DMS 273 (cell line): ENCODE data around the gene TFF3.
"Not testable (repeated sequence)": the region's sequence is repeated elsewhere in the genome, so short reads cannot be mapped to it uniquely, and the experiment has no call there.

Experiments
- DNase-seq: peaks from one replicate; lab custom pipeline; 2025; ENCODE audit not compliant: unreplicated experiment; lab: John Stamatoyannopoulos, UW

TFF3 gene

DNA sequence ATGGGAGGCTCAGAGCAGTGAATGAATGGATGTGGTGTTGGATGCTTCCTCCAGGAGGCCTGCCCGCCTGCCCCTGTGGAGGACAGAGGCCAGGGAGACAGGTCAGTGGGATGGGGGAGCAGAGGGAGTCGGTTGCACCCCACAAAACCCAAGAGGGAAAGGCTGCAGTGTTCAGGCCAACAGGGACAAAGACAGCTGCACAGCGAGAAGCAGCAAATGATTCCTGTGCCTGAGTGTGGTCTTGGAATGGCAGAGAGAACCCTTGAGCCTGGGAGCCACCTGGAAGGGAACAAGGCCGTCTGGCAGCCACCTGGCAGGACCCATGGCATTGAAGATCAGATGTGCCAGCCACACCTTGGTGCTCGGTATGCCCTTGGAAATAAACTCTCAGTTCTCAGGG, 8.1 kb downstream of the TFF3 start:
- DNase-seq = no peak

DNA sequence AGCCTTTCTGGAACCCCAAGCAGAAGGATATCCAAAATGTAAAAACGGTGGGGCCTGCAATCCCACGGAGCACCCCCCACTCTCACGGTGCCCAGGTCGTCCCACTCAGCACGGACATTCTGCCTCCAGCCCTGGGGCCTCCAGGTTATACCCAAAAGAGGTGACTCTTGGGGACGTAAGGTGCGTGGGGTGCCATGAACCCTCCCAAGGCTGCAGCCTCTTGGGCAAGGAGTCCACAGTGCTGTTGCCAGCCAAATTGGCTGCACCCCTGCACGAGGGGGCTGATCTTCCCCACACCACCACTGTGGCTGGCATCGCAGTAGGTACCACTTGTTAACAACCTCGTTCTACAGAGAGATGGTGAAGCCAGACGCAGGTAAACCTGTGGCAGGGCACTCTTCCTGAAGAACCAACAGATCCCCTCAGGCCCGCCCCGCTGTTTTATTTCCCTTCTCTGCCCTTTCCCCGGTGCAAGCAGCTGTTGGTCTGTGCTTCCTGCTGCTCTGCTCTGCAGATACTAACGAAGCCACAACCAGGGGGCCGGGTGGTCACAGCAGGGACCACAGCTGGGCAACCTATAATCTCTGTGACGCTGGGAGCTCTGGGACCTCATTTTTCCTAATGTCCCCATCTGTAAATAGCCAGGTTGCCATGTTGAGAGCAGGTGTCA, 8.7 kb downstream of the TFF3 start:
- peak; percentile 43 for DNase-seq

DNA sequence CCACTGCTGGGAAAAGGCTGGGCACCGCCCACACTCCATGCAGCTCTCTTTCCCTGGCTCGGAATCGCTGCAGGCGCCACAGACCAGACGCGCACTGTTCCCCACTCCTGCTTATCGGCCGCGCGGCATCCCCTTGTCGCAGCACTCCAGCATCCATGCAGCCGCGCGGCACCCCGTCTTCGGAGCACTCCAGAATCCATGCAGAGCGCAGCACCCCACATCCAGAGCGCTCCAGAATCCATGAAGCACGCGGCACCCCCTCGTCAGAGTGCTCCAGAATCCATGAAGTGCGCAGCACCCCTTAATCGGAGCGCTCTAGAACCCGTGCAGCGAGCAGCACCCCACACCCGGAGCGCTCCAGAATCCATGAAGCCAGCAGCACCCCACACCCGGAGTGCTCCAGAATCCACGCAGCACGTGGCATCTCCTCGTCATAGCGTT, 9.5 kb downstream of the TFF3 start:
- no peak for DNase-seq

DNA sequence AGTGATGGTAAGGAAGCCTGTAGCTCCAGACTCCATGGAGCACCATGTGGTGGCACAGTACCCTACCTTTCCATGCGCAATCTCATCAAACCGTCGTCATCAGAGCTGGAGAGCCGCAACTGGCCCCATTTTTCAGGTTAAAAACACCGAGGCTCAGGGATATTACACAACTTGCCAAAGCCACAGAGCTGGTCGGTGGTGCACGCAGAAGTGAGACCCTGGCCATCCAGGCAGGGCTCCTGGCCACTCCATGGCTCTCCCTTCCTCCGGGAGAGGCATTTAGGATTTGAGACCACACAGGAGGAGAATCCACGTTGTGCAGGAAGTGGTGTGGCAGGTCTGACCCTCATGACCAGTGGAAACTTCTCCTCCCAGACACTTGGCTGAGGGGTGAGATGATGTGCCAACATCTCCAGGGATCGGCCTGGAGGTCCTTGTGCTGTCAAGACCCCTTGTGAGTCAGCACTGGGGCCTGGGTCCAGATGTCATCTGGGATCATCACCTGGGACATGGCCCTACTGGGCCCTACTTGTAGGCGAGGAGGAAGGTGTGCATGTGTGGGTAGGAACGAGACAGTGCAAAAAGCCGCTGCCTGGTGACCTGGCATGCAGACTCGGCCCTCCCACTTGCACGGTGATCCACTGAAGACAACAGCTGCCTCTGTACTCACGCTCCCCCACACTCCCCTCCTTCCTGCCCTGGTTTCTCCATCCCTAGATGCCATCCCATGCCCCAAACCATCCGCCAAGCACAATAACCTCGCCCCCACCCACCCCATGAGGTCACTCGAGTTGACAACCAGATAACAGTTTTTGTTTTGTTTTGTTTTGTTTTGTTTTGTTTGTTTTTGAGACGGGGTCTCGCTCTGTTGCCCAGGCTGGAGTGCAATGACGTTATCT, 10.4 kb downstream of the TFF3 start:
- DNase-seq = no peak

DNA sequence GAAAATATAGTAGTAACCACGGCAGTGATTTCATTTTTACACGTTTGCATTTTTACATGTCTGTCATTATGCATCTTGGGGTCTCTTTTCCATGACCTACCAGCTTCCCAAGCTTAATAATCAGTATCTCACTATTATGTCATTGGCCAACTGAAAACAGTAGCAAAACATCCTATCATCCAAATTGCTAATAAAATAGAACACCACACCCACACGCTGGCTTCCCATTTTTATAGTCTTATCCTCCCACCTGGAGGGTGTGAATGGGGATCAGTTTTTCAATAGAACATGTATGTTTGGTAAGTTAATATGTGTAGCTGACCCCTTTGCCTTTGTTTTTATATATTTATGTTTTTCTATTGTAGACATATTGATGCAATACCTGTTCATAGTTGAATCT, 11.8 kb downstream of the TFF3 start:
- no peak for DNase-seq

DNA sequence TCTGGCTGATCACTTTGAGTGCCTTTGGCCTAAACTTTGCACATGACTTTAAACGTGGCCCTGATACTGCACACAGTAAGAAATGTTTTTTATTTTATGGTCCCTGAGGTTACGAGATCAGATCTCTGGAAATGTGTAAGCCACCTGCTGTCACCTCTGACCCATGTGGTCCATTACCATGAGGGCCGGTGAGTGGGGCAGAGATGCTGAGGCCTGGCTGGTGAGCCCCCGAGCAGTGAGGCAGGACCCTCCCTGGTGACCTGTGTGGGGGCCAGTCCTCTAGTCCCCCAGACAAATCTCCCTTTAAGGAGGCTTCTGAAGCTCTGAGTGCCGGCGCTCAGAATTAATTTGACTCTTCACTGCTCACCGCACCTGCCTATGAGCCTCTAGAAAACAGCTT, 12.4 kb downstream of the TFF3 start:
- DNase-seq = no peak

DNA sequence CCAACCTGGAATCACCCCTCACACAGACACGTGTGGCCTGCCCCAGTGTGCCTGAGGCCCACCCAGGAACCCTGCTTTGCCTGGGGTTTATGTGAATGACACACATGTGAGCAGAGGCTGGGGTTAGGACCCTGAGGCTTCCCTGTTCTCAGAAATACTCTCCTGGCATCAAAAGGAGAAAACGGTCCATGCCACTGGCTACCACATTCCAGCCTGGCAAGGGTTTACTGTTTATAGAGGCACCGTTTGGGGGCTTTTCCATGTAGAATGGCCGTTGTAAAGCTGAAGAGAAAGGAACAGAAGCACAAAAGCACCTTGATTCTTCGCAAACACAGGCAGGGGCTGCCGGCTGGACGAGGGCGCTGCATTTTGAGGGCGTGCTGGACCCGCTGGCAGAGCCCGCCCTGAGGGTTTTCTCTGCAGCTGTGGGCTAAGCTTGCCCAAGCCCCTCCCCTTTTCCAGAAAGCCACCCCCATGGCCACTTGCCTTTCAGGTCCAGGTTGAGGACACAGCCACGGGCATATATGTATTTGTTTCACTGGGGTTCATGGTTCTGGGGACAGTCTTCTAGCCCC, 13.0 kb downstream of the TFF3 start:
- no peak for DNase-seq

DNA sequence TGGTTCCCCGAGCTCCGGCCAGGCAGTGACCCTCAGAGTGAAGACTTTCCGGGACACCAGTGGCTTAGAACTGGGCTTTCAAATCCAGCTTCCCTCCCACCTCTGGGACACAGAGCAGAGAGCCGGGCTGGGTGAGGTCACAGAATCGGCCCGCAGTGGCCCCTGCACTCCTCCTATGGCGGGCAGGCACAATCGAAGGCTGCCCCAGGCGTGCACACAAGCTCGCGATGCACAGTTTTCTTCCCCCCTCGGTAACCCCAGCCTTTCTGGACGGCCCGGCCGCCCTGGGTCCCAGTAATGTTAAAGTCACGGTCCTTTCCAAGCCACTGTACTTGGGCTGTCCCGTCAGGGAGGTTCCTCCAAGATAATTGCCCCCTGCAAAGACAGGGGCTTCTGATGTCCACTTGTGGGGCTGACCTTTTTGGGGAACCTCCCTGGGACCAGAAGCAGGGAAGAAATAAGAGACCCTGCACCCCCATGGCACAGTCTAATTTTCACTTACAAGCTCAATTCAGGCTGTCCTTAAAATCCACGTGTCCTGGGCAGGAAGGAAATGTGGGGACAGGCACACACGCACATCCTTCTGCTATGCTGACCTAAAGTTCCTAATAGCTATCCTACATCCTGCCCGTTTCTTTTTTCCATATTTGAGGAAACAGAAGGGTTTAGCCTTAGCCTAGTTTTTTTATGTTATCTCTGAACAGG, 13.7 kb downstream of the TFF3 start:
- DNase-seq = no peak

DNA sequence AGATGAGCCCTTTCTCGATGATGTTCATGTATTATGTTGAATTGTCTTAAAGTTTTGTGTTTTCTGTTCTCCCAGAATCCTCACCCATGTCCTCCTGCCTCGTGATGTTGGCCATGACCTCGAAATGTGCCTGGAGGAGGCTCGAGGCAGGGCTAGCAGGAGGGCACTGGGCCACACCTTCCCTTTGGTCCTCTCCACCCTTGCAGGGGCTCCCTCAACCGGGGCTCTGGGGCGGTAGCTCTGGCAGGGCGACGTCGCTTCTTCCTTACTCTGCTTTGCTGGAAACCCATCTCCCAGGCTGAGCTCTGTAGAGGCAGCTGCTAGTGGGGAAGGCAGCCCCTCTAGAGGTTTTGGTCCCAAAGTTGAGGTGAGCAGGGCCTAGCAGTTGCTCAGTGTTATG, 14.3 kb downstream of the TFF3 start:
- DNase-seq = no peak

DNA sequence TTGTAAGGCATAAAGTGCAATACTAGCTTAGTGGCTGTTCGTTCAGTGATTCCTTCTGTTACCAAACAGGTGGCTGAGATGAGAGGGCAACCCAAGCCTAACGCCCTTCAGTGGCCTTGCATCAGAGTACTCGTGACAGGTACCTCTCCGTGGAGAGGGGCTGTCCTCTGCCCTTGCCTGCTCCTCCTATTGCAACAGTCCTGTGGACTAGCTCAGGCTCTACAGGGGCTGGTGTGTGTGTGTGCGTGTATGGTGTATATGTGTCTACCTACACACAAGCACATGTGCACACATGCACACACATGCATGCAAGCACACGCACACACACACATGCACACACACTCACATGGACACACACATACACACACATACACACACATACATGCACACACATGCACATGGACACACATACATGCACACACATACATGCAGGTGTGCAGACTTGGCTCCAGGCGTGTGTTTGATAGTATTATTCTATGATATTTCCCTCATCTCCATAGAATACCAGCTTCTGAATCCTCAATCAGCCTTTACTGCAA, 15.1 kb downstream of the TFF3 start:
- no peak for DNase-seq

DNA sequence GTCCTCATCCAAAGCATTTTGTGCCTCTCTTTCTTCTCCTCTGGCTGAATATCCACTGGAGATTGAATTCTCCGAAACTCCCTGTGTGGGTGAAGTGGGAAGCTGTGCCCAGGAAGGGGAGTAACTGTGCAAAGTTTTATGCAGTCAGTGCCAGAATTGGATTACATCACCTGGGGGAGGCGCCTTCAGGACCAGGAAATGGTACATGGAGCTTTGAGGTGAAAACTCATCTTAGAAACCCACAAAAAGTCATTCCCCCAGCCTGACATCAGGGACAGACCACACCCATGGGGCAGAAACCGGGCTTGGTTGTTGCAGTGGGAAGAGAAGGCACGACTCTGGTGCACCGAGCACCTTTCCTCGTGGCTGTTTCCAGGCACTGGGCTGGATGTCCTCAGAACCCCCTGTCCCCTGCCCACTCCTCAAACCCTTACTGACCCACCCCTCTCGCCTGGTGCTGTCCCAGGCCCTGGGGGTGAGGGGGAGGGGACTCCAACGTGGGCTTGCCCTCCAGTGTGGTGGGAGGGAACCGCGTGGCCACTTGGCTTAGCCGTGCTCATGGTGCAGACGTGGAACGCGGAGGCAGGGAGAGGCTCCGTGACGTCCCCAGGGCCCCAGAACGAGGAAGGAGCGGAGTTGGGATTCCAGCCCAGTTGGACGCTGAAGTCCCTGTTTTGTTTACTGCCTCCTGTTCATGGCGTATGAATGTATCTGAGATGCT, 15.7 kb downstream of the TFF3 start:
- DNase-seq = no peak

DNA sequence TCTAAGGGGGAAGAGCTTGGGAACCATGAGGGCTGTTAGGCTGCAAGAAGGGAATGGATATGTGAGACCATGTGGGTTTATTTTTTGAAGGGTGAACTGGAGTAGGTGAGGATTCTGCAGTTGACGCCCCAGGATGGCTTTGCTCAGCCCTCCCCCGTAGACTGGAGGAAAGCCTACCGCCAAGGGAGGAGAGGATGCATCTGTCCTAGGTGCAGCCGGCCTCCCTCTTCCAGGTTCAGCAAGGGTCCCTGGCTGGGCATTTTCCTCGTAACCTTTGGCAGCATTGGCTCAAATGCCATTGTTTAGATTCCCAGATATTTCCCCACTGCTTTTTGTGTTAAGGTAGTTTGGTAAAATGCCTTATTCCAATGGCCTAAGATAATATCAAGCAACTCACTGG, 16.6 kb downstream of the TFF3 start:
- no peak for DNase-seq

DNA sequence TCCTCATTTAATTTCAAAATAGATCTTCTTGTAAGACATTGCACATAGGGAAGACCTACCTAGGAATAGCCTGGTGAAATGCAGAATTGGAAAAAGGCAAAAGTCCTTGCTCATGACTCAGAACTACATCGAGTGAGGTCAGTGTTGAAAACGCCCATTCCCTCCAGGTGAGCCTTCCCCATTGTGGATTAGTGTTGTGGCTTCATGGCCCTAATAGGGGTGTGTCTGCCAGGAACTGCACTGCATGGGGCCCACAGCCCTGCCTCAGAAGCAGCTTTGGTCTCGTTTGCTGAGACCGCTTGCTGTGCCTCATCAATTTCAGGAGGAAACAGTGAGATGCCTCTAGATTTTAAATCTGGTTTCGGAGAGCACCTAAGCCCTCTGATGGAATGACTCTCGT, 17.0 kb downstream of the TFF3 start:
- DNase-seq = no peak

DNA sequence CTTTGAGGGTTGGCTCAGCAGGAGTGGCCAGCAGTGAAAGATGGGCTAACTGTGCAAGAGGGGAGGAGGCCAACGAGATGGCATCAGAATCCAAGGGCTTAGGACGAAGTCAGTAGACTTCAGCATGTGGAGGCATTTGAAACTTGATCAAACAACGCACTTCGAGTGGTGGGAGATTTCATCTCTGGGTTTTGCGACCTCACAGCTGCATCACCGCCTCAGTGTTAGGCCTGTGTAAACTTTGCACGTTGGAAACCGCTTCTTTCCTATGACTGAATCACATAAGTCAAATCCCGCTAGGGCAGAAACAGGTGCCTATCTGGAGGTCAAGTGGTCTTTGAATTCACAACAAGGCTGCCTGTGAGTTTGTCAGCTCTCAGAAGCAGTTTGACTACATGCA, 17.8 kb downstream of the TFF3 start:
- DNase-seq = no peak

DNA sequence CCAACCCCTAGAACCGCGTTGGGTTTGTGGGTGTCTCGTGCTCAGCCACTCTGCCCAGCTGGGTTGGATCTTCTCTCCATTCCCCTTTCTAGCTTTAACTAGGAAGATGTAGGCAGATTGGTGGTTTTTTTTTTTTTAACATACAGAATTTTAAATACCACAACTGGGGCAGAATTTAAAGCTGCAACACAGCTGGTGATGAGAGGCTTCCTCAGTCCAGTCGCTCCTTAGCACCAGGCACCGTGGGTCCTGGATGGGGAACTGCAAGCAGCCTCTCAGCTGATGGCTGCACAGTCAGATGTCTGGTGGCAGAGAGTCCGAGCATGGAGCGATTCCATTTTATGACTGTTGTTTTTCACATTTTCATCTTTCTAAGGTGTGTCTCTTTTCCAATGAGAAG, 18.7 kb downstream of the TFF3 start:
- DNase-seq = no peak

DNA sequence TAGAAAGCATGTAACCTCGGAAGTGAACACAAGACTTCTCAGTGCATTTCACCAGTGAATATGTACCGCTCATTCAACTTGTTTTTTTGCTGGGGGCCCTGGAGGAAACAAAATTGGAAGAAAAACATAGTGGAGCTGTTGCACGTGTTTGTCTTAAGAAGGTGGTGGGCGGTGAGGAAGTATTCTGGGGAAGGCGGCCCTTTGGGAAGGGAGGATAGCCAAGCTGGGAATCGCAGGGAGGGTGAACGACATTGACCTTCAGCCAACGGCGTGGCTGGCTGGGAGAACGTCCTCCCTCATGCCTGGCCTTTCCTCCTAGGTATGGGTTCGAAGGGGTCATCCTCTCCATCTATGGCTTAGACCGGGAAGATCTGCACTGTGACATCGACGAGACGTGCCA, 19.4 kb downstream of the TFF3 start:
- DNase-seq = no peak

DNA sequence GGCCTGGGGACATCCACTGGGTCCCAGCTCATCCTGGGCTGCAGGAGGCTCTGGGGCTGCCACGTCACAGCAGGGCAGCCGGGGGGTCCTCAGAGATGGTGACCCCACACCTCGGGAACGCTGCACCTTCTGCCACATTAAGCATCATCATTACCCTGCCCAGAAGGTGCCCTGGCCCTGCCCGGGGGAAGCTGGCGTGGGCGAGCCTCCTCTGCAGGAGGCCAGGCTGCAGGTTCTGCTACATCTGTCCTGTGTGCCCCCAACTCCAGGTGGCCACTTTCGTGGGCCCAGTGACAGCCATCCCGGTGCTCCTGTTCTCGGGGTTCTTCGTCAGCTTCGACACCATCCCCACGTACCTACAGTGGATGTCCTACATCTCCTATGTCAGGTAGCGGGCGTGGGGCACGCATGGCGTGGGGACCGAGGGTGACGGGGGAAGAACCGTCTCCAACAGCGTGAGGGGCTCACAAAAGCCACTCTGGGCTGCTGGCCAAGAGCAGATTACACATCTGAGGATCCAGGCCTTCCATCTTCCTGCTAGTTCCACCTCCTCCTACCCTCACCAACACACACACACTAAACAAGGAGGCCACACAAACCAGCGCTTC, 20.8 kb downstream of the TFF3 start:
- DNase-seq = no peak

DNA sequence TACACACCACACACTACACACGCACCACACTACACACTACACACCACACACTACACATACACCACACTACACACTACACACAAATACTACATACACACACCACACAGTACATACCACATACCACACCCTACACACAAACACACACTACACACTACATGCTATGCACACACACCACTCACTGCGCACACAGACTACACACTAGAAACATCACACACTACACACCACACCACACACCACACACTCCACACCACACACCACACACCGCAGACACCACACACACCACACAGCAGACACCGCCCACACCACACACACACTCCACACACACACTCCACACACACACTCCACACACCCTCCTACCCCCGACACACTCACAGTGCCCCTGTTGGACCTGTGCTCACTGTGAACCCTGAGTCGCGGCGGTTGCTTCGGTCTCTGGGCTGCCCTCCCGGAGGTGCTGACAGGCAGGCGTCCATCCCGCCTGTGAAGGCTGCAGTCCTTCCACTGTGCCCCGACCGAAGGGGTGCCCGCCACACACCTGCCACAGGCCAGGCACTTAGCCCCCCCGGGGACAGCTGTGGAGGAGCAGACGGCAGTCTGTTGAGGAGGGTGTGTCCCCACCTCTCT, 21.4 kb downstream of the TFF3 start:
- no peak for DNase-seq

DNA sequence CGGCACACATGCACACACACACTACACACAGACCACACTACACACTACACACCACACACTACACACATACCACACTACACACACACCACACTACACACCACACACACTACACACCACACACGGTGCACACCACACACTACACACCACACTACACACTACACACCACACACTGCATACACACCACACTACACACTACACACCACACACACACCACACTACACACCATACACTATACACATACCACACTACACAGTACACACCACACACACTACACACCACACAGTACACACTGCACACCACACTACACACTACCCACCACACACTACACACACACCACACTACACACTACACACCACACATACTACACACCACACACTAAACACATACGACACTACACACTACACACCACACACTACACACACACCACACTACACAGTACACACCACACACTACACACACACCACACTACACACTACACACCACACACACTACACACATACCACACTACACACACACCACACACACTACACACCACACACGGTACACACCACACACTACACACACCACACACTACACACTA, 22.6 kb downstream of the TFF3 start:
- DNase-seq = not testable (repeated sequence)
